PC-3 (cell line): Measurements from ENCODE around the gene REC114. TPM values are rescaled to one million over a fixed set of nuclear protein-coding genes. Genes with fewer than 3 reads are reported as not detected.

Experiments
- ATAC-seq: fragments of 200-7000 bp; cut with Tn5 transposase; 2 replicates; pipeline ENCODE4 v1.9.1; 2020; ENCODE audit warnings: mild to moderate bottlenecking, moderate library complexity
- BruUV-seq: library from RNA; stranded (reverse); fragments of 400-500 nt; replicated peaks from 2 replicates; lab custom pipeline; 2021; lab: Mats Ljungman, UMichigan
- CTCF ChIA-PET: fragments of 300-600 bp; sonication (Branson Sonifier 250); formaldehyde crosslinking; loops from one replicate; lab custom pipeline; 2022; ENCODE audit warnings: antibody characterized with exemption; lab: Charles Lee
- POLR2A ChIA-PET: fragments of 300-600 bp; sonication (Branson Sonifier 250); formaldehyde crosslinking; loops from one replicate; lab custom pipeline; 2022; ENCODE audit warnings: antibody characterized with exemption; ENCODE audit not compliant: unreplicated experiment; lab: Charles Lee
- DNase-seq: peaks from one replicate; pipeline ENCODE4 v3.0.0-alpha.2; 2015
- H2AFZ ChIP-seq: fragments of 300-600 bp; sonication (generic); 2 replicates; pipeline ENCODE4 v1.6.0; 2016; ENCODE audit warnings: antibody characterized with exemption, low read length
- H3F3A ChIP-seq: fragments of 300-600 bp; sonication (generic); one replicate; pipeline ENCODE4 v1.6.0; 2017; ENCODE audit warnings: antibody characterized with exemption, low read length, control low read depth, mild to moderate bottlenecking; ENCODE audit not compliant: unreplicated experiment
- H3K27ac ChIP-seq: fragments of 300-600 bp; sonication (generic); 2 replicates; pipeline ENCODE4 v1.5.1; 2016; ENCODE audit warnings: mild to moderate bottlenecking, low read length
- H3K27me3 ChIP-seq: fragments of 300-600 bp; sonication (generic); 2 replicates; pipeline ENCODE4 v1.6.1; 2016; ENCODE audit warnings: low read length, mixed read lengths
- H3K36me3 ChIP-seq: fragments of 300-600 bp; sonication (generic); 2 replicates; pipeline ENCODE4 v1.6.1; 2016; ENCODE audit warnings: low read depth, mixed run types, low read length, mixed read lengths
- H3K4me1 ChIP-seq: fragments of 300-600 bp; sonication (generic); 2 replicates; pipeline ENCODE4 v1.5.1; 2016; ENCODE audit warnings: low read length; ENCODE audit not compliant: insufficient read depth
- H3K4me2 ChIP-seq: fragments of 300-600 bp; sonication (generic); 2 replicates; pipeline ENCODE4 v1.6.0; 2016; ENCODE audit warnings: low read length
- H3K4me3 ChIP-seq: fragments of 300-600 bp; sonication (generic); 2 replicates; pipeline ENCODE4 v1.5.1; 2016; ENCODE audit warnings: mild to moderate bottlenecking, low read length, mixed read lengths
- H3K79me2 ChIP-seq: fragments of 300-600 bp; sonication (generic); 2 replicates; pipeline ENCODE4 v1.6.1; 2017; ENCODE audit warnings: low read length, mixed read lengths
- H3K9ac ChIP-seq: fragments of 300-600 bp; sonication (generic); 2 replicates; pipeline ENCODE4 v1.6.0; 2016; ENCODE audit warnings: mild to moderate bottlenecking, low read length
- H3K9me2 ChIP-seq: fragments of 300-600 bp; sonication (generic); replicated peaks from 2 replicates; pipeline ENCODE4 v1.6.1; 2016; ENCODE audit warnings: mixed run types, low read length, mixed read lengths
- H3K9me3 ChIP-seq: fragments of 300-600 bp; sonication (generic); 2 replicates; pipeline ENCODE4 v1.6.1; 2016; ENCODE audit warnings: low read length, mixed read lengths
- H4K20me1 ChIP-seq: fragments of 300-600 bp; sonication (generic); 2 replicates; pipeline ENCODE4 v1.6.1; 2016; ENCODE audit warnings: low read length, mixed read lengths
- CTCF ChIP-seq: fragments of 300-600 bp; sonication (generic); conservative IDR thresholded peaks from 2 replicates; pipeline ENCODE4 v1.5.1; 2017; ENCODE audit warnings: antibody characterized with exemption, low read depth, mild to moderate bottlenecking, low read length
- EZH2 ChIP-seq: fragments of 300-600 bp; sonication (generic); IDR thresholded peaks from one replicate; pipeline ENCODE4 v1.6.1; 2017; ENCODE audit warnings: antibody characterized with exemption, mild to moderate bottlenecking, low read length; ENCODE audit not compliant: unreplicated experiment
- EZH2phosphoT487 ChIP-seq: fragments of 300-600 bp; sonication (generic); IDR thresholded peaks from 2 replicates; pipeline ENCODE4 v1.6.1; 2018; ENCODE audit warnings: mild to moderate bottlenecking, antibody characterized with exemption, low read length, borderline replicate concordance
- intact Hi-C: fragments of 100-400 bp; cut with micrococcal nuclease; formaldehyde crosslinking; loops from 2 replicates; pipeline ENCODE4 v1.9.0; 2023
- total RNA-seq: library from RNA; depleted of rRNA; stranded (reverse); fragments of >200 nt; gene quantifications from 2 replicates; pipeline ENCODE4 v1.2.3, GENCODE V29; 2014; rRNA removed

The REC114 gene
- total RNA-seq, 1 experiment from 2014 or later, result not detected

- peaks cover 46% of the 10 kb centered on the region for H4K20me1 ChIP-seq
- CTCF ChIA-PET, result no interaction called here
Observed at GRCh38 chr15:73608475-73608874, 165.5 kb downstream of the REC114 start.

GRCh38 chr15:73608941-73609340, 166.0 kb downstream of the REC114 start:
- POLR2A ChIA-PET, result no interaction called here
- CTCF ChIA-PET, result no interaction called here
- H3K27me3 ChIP-seq, result no peaks in the 10 kb centered on the region
- no peaks in the 10 kb centered on the region for H3K9me3 ChIP-seq
- H3F3A ChIP-seq, result no peaks in the 10 kb centered on the region
- H2AFZ ChIP-seq, result no peak overlapping the region
- TF ChIP-seq CTCF (no peak), EZH2phosphoT487 (no peak), EZH2 (no peak)
- H4K20me1 ChIP-seq, result peaks cover 46% of the 10 kb centered on the region
- H3K27ac ChIP-seq, result no peak overlapping the region
- no peak overlapping the region for H3K4me3 ChIP-seq
- peaks cover 5% of the 10 kb centered on the region; the same call in 1 of the 2 replicates for H3K36me3 ChIP-seq
- peak; percentile 35; the same call in 1 of the 2 replicates for ATAC-seq
- H3K9ac ChIP-seq, result no peak overlapping the region
- H3K79me2 ChIP-seq, result peaks cover 98% of the 10 kb centered on the region
- no peaks in the 10 kb centered on the region for H3K9me2 ChIP-seq
- DNase-seq, result no peak
- BruUV-seq, result no TSS peak
- no peak overlapping the region for H3K4me2 ChIP-seq
- no peaks in the 10 kb centered on the region for H3K4me1 ChIP-seq
- intact Hi-C loops, result no loop called here

More at GRCh38 chr15:73608475-73608874, 165.5 kb downstream of the REC114 start:
- H3K4me2 ChIP-seq, result no peak overlapping the region
- DNase-seq (no peak), ATAC-seq (no peak)
- no peaks in the 10 kb centered on the region for H3F3A ChIP-seq
- TF ChIP-seq CTCF, result no peak
- TF ChIP-seq EZH2phosphoT487, result no peak
- TF ChIP-seq EZH2, result no peak
- no peak overlapping the region for H3K4me3 ChIP-seq
- peaks cover 98% of the 10 kb centered on the region for H3K79me2 ChIP-seq
- H3K4me1 ChIP-seq, result no peaks in the 10 kb centered on the region
- H2AFZ ChIP-seq, result no peak overlapping the region
- POLR2A ChIA-PET, result no interaction called here
- H3K9ac ChIP-seq, result no peak overlapping the region
- H3K9me2 ChIP-seq, result no peaks in the 10 kb centered on the region
- no peaks in the 10 kb centered on the region for H3K27me3 ChIP-seq
- H3K27ac ChIP-seq, result no peak overlapping the region
- BruUV-seq, result no TSS peak
- no peaks in the 10 kb centered on the region for H3K9me3 ChIP-seq
- intact Hi-C loops, result no loop called here
- H3K36me3 ChIP-seq, result peaks cover 5% of the 10 kb centered on the region; the same call in 1 of the 2 replicates

Other genes starting within 250 kb of the REC114 start
- not detected in 2 replicates for gene HCN4, start 74.2 kb upstream of the REC114 start, total RNA-seq
- gene NPTN, start 190.2 kb downstream of the REC114 start, total RNA-seq, result 115 and 164 TPM in 2 replicates
- 85.3 and 85.6 TPM in 2 replicates for gene CD276, start 241.2 kb downstream of the REC114 start, total RNA-seq